Muscle layer of duodenum (tissue), 2 donors: ENCODE measurements around the gene SLC43A3.
"Not testable (repeated sequence)": the region's sequence is repeated elsewhere in the genome, so short reads cannot be mapped to it uniquely, and the experiment has no call there.

Source experiments
- H3K27ac ChIP-seq: one replicate; pipeline ENCODE4 v1.7.0; 2013; ENCODE audit warnings: mild to moderate bottlenecking, low read length
- H3K27me3 ChIP-seq: one replicate; pipeline ENCODE4 v1.7.0; 2013; ENCODE audit warnings: low read depth, mild to moderate bottlenecking, control low read depth, low read length
- H3K36me3 ChIP-seq, 2 donors: one replicate each; pipeline ENCODE4 v1.7.0; 2013; ENCODE audit warnings: low read length in 2 of 2, control low read depth in 1 of 2, mild to moderate bottlenecking in 1 of 2; ENCODE audit not compliant: insufficient read depth in 2 of 2, control insufficient read depth in 1 of 2
- H3K4me1 ChIP-seq, 2 donors: one replicate each; pipeline ENCODE4 v1.7.0; 2013; ENCODE audit warnings: low read length in 2 of 2, mild to moderate bottlenecking in 2 of 2, control low read depth in 1 of 2, moderate library complexity in 1 of 2; ENCODE audit not compliant: insufficient read depth in 2 of 2, control insufficient read depth in 1 of 2
- H3K4me3 ChIP-seq, 2 donors: one replicate each; pipeline ENCODE4 v1.7.0; 2013; ENCODE audit warnings: low read length in 2 of 2, low read depth in 1 of 2, mild to moderate bottlenecking in 1 of 2
- H3K9me3 ChIP-seq, 2 donors: one replicate each; pipeline ENCODE4 v1.7.0; 2013; ENCODE audit warnings: low read length in 2 of 2, control low read depth in 1 of 2, mild to moderate bottlenecking in 1 of 2; ENCODE audit not compliant: control insufficient read depth in 1 of 2
- donor health status: healthy.

Gene SLC43A3

GRCh38 chr11:57374966-57375365, 52.0 kb downstream of the SLC43A3 start:
- no peaks in the 10 kb centered on the region for H3K4me1 ChIP-seq
- no peaks in the 10 kb centered on the region for H3K9me3 ChIP-seq
- no peak overlapping the region for H3K4me3 ChIP-seq
- no peaks in the 10 kb centered on the region for H3K27me3 ChIP-seq
- no peaks in the 10 kb centered on the region for H3K36me3 ChIP-seq
- no peak overlapping the region for H3K27ac ChIP-seq

GRCh38 chr11:57373146-57373545, 53.8 kb downstream of the SLC43A3 start:
- H3K27ac ChIP-seq: no peak overlapping the region
- no peaks in the 10 kb centered on the region for H3K4me1 ChIP-seq
- H3K36me3 ChIP-seq: no peaks in the 10 kb centered on the region
- no peaks in the 10 kb centered on the region for H3K27me3 ChIP-seq
- no peak overlapping the region for H3K4me3 ChIP-seq
- H3K9me3 ChIP-seq: no peaks in the 10 kb centered on the region

GRCh38 chr11:57370941-57371340, 56.0 kb downstream of the SLC43A3 start:
- no peak overlapping the region for H3K4me3 ChIP-seq
- H3K27me3 ChIP-seq: no peaks in the 10 kb centered on the region
- H3K4me1 ChIP-seq: no peaks in the 10 kb centered on the region
- H3K36me3 ChIP-seq: no peaks in the 10 kb centered on the region
- no peaks in the 10 kb centered on the region for H3K9me3 ChIP-seq
- no peak overlapping the region for H3K27ac ChIP-seq

- no peak overlapping the region for H3K4me3 ChIP-seq
- no peaks in the 10 kb centered on the region for H3K9me3 ChIP-seq
- no peaks in the 10 kb centered on the region for H3K4me1 ChIP-seq
- H3K36me3 ChIP-seq: no peaks in the 10 kb centered on the region
- no peaks in the 10 kb centered on the region for H3K27me3 ChIP-seq
- no peak overlapping the region for H3K27ac ChIP-seq
Observed at GRCh38 chr11:57370251-57370650, 56.7 kb downstream of the SLC43A3 start.

- Histone ChIP-seq H3K4me1 (no peaks in the 10 kb centered on the region), H3K27ac (no peak overlapping the region), H3K9me3 (no peaks in the 10 kb centered on the region), H3K36me3 (no peaks in the 10 kb centered on the region), H3K4me3 (no peak overlapping the region), H3K27me3 (no peaks in the 10 kb centered on the region)
Observed at GRCh38 chr11:57368845-57369232, 58.1 kb downstream of the SLC43A3 start.

- Histone ChIP-seq H3K36me3 (no peaks in the 10 kb centered on the region), H3K4me3 (no peak overlapping the region), H3K27ac (no peak overlapping the region), H3K4me1 (no peaks in the 10 kb centered on the region), H3K9me3 (no peaks in the 10 kb centered on the region), H3K27me3 (no peaks in the 10 kb centered on the region)
Observed at GRCh38 chr11:57368106-57368844, 58.6 kb downstream of the SLC43A3 start.

GRCh38 chr11:57364851-57365660, 61.9 kb downstream of the SLC43A3 start:
- Histone ChIP-seq H3K4me3 (no peak overlapping the region), H3K27me3 (no peaks in the 10 kb centered on the region), H3K27ac (no peak overlapping the region), H3K36me3 (no peaks in the 10 kb centered on the region), H3K4me1 (no peaks in the 10 kb centered on the region), H3K9me3 (no peaks in the 10 kb centered on the region)

- H3K27ac ChIP-seq: no peak overlapping the region
- no peaks in the 10 kb centered on the region for H3K36me3 ChIP-seq
- H3K4me1 ChIP-seq: no peaks in the 10 kb centered on the region
- no peaks in the 10 kb centered on the region for H3K9me3 ChIP-seq
- H3K4me3 ChIP-seq: no peak overlapping the region
- no peaks in the 10 kb centered on the region for H3K27me3 ChIP-seq
Observed at GRCh38 chr11:57363131-57364080, 63.5 kb downstream of the SLC43A3 start.

- no peaks in the 10 kb centered on the region for H3K9me3 ChIP-seq
- H3K27ac ChIP-seq: no peak overlapping the region
- no peaks in the 10 kb centered on the region for H3K27me3 ChIP-seq
Observed at GRCh38 chr11:57361926-57362325, 65.0 kb downstream of the SLC43A3 start.

GRCh38 chr11:57361420-57361819, 65.5 kb downstream of the SLC43A3 start:
- H3K27ac ChIP-seq, H3K4me1 ChIP-seq, H3K9me3 ChIP-seq, H3K36me3 ChIP-seq, H3K27me3 ChIP-seq, H3K4me3 ChIP-seq: not testable (repeated sequence)

More at GRCh38 chr11:57361926-57362325, 65.0 kb downstream of the SLC43A3 start:
- Histone ChIP-seq H3K36me3 (no peaks in the 10 kb centered on the region), H3K4me3 (no peak overlapping the region), H3K4me1 (no peaks in the 10 kb centered on the region)

- no peaks in the 10 kb centered on the region for H3K36me3 ChIP-seq
- no peak overlapping the region for H3K27ac ChIP-seq
- H3K9me3 ChIP-seq: no peaks in the 10 kb centered on the region
- H3K4me1 ChIP-seq: no peaks in the 10 kb centered on the region
- no peak overlapping the region for H3K4me3 ChIP-seq
- H3K27me3 ChIP-seq: no peaks in the 10 kb centered on the region
Observed at GRCh38 chr11:57360991-57361390, 65.9 kb downstream of the SLC43A3 start.
